Activated CD8-positive, alpha-beta T cell treated with anti-CD3 and anti-CD28 coated beads for 36 hours (primary cell): ENCODE results near the gene ZNF26. TPM values are rescaled to one million over a fixed set of nuclear protein-coding genes. Genes with fewer than 3 reads are reported as not detected.
"Not testable (repeated sequence)": the region's sequence is repeated elsewhere in the genome, so short reads cannot be mapped to it uniquely, and the experiment has no call there.

Experiments used
- ATAC-seq: fragments of 200-7000 bp; cut with Tn5 transposase; one replicate; pipeline ENCODE4 v1.10.0; 2021; ENCODE audit warnings: mild to moderate bottlenecking, moderate library complexity
- CTCF ChIA-PET: fragments of 350-600 bp; sonication (Branson Sonifier 250); formaldehyde crosslinking; loops from one replicate; lab custom pipeline; 2021; ENCODE audit warnings: antibody characterized with exemption; lab: Charles Lee
- POLR2A ChIA-PET: fragments of 350-600 bp; sonication (Branson Sonifier 250); formaldehyde crosslinking; loops from one replicate; lab custom pipeline; 2021; ENCODE audit warnings: antibody characterized with exemption; lab: Charles Lee
- DNase-seq: peaks from one replicate; pipeline ENCODE4 v3.0.0-alpha.2; 2020
- H3K27ac Mint-ChIP-seq: one replicate; pipeline ENCODE4 v1.8.0; 2021; ENCODE audit warnings: mild to moderate bottlenecking, mixed read lengths
- H3K27me3 Mint-ChIP-seq: one replicate; pipeline ENCODE4 v1.8.0; 2021; ENCODE audit warnings: mixed read lengths
- H3K36me3 Mint-ChIP-seq: one replicate; pipeline ENCODE4 v1.8.0; 2021; ENCODE audit warnings: low read depth, mixed read lengths
- H3K4me1 Mint-ChIP-seq: one replicate; pipeline ENCODE4 v1.8.0; 2021; ENCODE audit warnings: low read depth, mixed read lengths
- H3K4me3 Mint-ChIP-seq: one replicate; pipeline ENCODE4 v1.8.0; 2021; ENCODE audit warnings: mild to moderate bottlenecking, moderate library complexity, mixed read lengths
- H3K9me3 Mint-ChIP-seq: one replicate; pipeline ENCODE4 v1.8.0; 2021; ENCODE audit warnings: mixed read lengths
- CTCF ChIP-seq: fragments of 200-600 bp; IDR thresholded peaks from one replicate; pipeline ENCODE4 v1.8.0; 2022; ENCODE audit warnings: antibody characterized with exemption, mild to moderate bottlenecking
- intact Hi-C: fragments of 100-400 bp; cut with micrococcal nuclease; formaldehyde crosslinking; loops from one replicate; pipeline ENCODE4 v1.10.0; 2022
- total RNA-seq, 2 experiments: library from RNA; stranded (reverse); gene quantifications; one replicate each; pipeline ENCODE4 v1.2.3, GENCODE V29; 2021

ZNF26 gene
- total RNA-seq, 2 experiments from 2014 or later = 19.1 to 19.8 TPM

GRCh38 chr12:132955094-132956010 is 30.8 kb upstream of the ZNF26 start:
- CTCF ChIA-PET = interaction anchor here (1.0 to 1.3 kb wide), 2 partner anchors 20 to 50 kb away, joined by 3 to 7 read pairs; no protein-coding TSS in a partner anchor
- intact Hi-C loops = no loop called here
- TF ChIP-seq CTCF = no peak

GRCh38 chr12:132956011-132956788 is 30.0 kb upstream of the ZNF26 start, which contains the start of gene ZNF605:
Gene ZNF605 (minus strand): TSS chr12:132956306. CDS start chr12:132945635, 10,671 bp downstream.
- peaks cover 14% of the 10 kb centered on the region for H3K9me3 Mint-ChIP-seq
- peak; percentile 91 for ATAC-seq
- intact Hi-C loops = no loop called here
- no peak for TF ChIP-seq CTCF
- ChIA-PET CTCF (interaction anchor here (1.0 to 1.3 kb wide), 2 partner anchors 20 to 51 kb away, joined by 3 to 7 read pairs; no protein-coding TSS in a partner anchor), POLR2A (interaction anchor here (1.2 kb wide), 1 partner anchor 179 kb away, joined by 3 read pairs; no protein-coding TSS in a partner anchor)
- peak within 1 kb of the TSS; percentile 93 for H3K27ac Mint-ChIP-seq
- DNase-seq = peak; percentile 92
- peaks cover 22% of the 10 kb centered on the region for H3K4me1 Mint-ChIP-seq
- peaks cover 24% of the 10 kb centered on the region for H3K36me3 Mint-ChIP-seq
- H3K4me3 Mint-ChIP-seq = peak within 1 kb of the TSS; percentile 90
- no peaks in the 10 kb centered on the region for H3K27me3 Mint-ChIP-seq

More at GRCh38 chr12:132955094-132956010, 30.8 kb upstream of the ZNF26 start:
- peaks cover 14% of the 10 kb centered on the region for H3K9me3 Mint-ChIP-seq
- ATAC-seq (peak; percentile 63), DNase-seq (peak; percentile 47)
- H3K4me3 Mint-ChIP-seq = peak overlapping the region; percentile 90
- peak overlapping the region; percentile 88 for H3K27ac Mint-ChIP-seq
- peaks cover 22% of the 10 kb centered on the region for H3K4me1 Mint-ChIP-seq
- H3K36me3 Mint-ChIP-seq = peaks cover 22% of the 10 kb centered on the region
- POLR2A ChIA-PET = interaction anchor here (1.1 to 1.2 kb wide), 3 partner anchors 32 to 180 kb away, joined by 3 to 4 read pairs (median 3); no protein-coding TSS in a partner anchor
- no peaks in the 10 kb centered on the region for H3K27me3 Mint-ChIP-seq

- H3K4me3 Mint-ChIP-seq, intact Hi-C loops, H3K27ac Mint-ChIP-seq: not testable (repeated sequence)
Measured at GRCh38 chr12:132961790-132962189, 24.4 kb upstream of the ZNF26 start.

GRCh38 chr12:132963947-132964346 is 22.2 kb upstream of the ZNF26 start:
- peak; percentile 37 for TF ChIP-seq CTCF
- ChIA-PET POLR2A (interaction anchor here (0.8 to 1.2 kb wide), 2 partner anchors 22 to 32 kb away, joined by 3 to 5 read pairs; partner anchors contain the start of gene ZNF26), CTCF (interaction anchor here (0.7 to 1.0 kb wide), 3 partner anchors 12 to 59 kb away, joined by 3 read pairs; partner anchors contain the start of gene ZNF26)
- H3K4me3 Mint-ChIP-seq, H3K27me3 Mint-ChIP-seq, ATAC-seq, H3K4me1 Mint-ChIP-seq, intact Hi-C loops, H3K27ac Mint-ChIP-seq: not testable (repeated sequence)
- DNase-seq = peak; percentile 33
- Mint-ChIP-seq H3K36me3 (peaks cover 18% of the 10 kb centered on the region), H3K9me3 (peaks cover 16% of the 10 kb centered on the region)

More at GRCh38 chr12:132961790-132962189, 24.4 kb upstream of the ZNF26 start:
- Mint-ChIP-seq H3K36me3 (peaks cover 18% of the 10 kb centered on the region), H3K9me3 (peaks cover 13% of the 10 kb centered on the region)
- CTCF ChIA-PET, H3K4me1 Mint-ChIP-seq, H3K27me3 Mint-ChIP-seq, POLR2A ChIA-PET, ATAC-seq, DNase-seq: not testable (repeated sequence)

- POLR2A ChIA-PET = no interaction called here
- Mint-ChIP-seq H3K4me1 (no peaks in the 10 kb centered on the region), H3K36me3 (peaks cover 12% of the 10 kb centered on the region), H3K27me3 (no peaks in the 10 kb centered on the region), H3K27ac (no peak overlapping the region), H3K4me3 (no peak overlapping the region), H3K9me3 (peaks cover 17% of the 10 kb centered on the region)
- CTCF ChIA-PET = no interaction called here
- ATAC-seq = no peak
- no peak for TF ChIP-seq CTCF
- intact Hi-C loops = no loop called here
- DNase-seq = no peak
Measured at GRCh38 chr12:132965796-132966195, 20.4 kb upstream of the ZNF26 start.
